HepG2 (cell line): ENCODE data around the gene P2RX7. TPM values are rescaled to one million over a fixed set of nuclear protein-coding genes. Genes with fewer than 3 reads are reported as not detected.
A peak's percentile ranks its signal among the peaks of the same experiment; 100 is the strongest.

Experiments
- ARHGAP35 ChIP-seq: sonication (generic); formaldehyde crosslinking; IDR thresholded peaks from 2 replicates; pipeline ENCODE4 v1.9.0; 2022; ENCODE audit warnings: mild to moderate bottlenecking, inconsistent platforms, moderate library complexity, missing genetic modification reagents, borderline replicate concordance
- BCL6 ChIP-seq: IDR thresholded peaks from 2 replicates; pipeline ENCODE4 v1.6.1; 2016; ENCODE audit warnings: missing genetic modification reagents, missing compliant biosample characterization
- DR1 ChIP-seq: sonication (generic); formaldehyde crosslinking; IDR thresholded peaks from 2 replicates; pipeline ENCODE4 v1.8.0; 2021; ENCODE audit warnings: mild to moderate bottlenecking, missing genetic modification reagents, inconsistent platforms
- GABPB1 ChIP-seq: IDR thresholded peaks from 2 replicates; pipeline ENCODE4 v1.6.1; 2016; ENCODE audit warnings: mild to moderate bottlenecking, missing genetic modification reagents, moderate library complexity, missing compliant biosample characterization
- ZC3H13 ChIP-seq: sonication (generic); formaldehyde crosslinking; IDR thresholded peaks from 2 replicates; pipeline ENCODE4 v1.8.1; 2023; ENCODE audit warnings: mild to moderate bottlenecking, missing genetic modification reagents, moderate library complexity
- ZFP91 ChIP-seq: sonication (generic); formaldehyde crosslinking; IDR thresholded peaks from 2 replicates; pipeline ENCODE4 v1.9.0; 2022; ENCODE audit warnings: missing genetic modification reagents, mild to moderate bottlenecking, borderline replicate concordance
- ZNF251 ChIP-seq: sonication (generic); formaldehyde crosslinking; IDR thresholded peaks from 2 replicates; pipeline ENCODE4 v1.9.0; 2021; ENCODE audit warnings: mild to moderate bottlenecking, missing genetic modification reagents
- ZNF280B ChIP-seq: sonication (generic); formaldehyde crosslinking; IDR thresholded peaks from 2 replicates; pipeline ENCODE4 v1.5.0; 2020; ENCODE audit warnings: missing genetic modification reagents, mild to moderate bottlenecking, borderline replicate concordance
- ZNF639 ChIP-seq: conservative IDR thresholded peaks from 2 replicates; pipeline ENCODE4 v1.6.1; 2018; ENCODE audit warnings: missing genetic modification reagents
- ZNF704 ChIP-seq: sonication (generic); formaldehyde crosslinking; IDR thresholded peaks from 2 replicates; pipeline ENCODE4 v1.8.1; 2023; ENCODE audit warnings: mild to moderate bottlenecking, inconsistent platforms, moderate library complexity, missing genetic modification reagents, borderline replicate concordance
- polyA plus RNA-seq, 8 experiments: library from polyadenylated mRNA; depleted of rRNA in 3 of 8; stranded (reverse) in 7 of 8; unstranded in 1 of 8; fragments of >200 nt; fragmentation: Illumina TruSeq in 4 of 8; extraction: Trizol in 4 of 8; gene quantifications; 2 replicates each; pipeline versions ENCODE4 v1.2.1 to v1.2.3, GENCODE V29; 2011 to 2016; ENCODE audit warnings: low read depth in 4 of 8, missing spikeins in 1 of 8, mixed read lengths in 1 of 8; ENCODE audit not compliant: insufficient read depth in 1 of 8
- total RNA-seq, 5 experiments: library from RNA; depleted of rRNA; stranded (reverse); fragments of >200 nt; fragmentation: Illumina TruSeq; extraction: Trizol; gene quantifications; 2 replicates each; pipeline ENCODE4 v1.2.3, GENCODE V29; 2016; ENCODE audit warnings: low read depth in 1 of 5
- TF ChIP-seq, protein P1 (sequence below): sonication (generic); formaldehyde crosslinking; IDR thresholded peaks from 2 replicates; pipeline ENCODE4 v1.4.0; 2020; ENCODE audit warnings: missing genetic modification reagents
- TF ChIP-seq, protein P2 (sequence below): sonication (generic); formaldehyde crosslinking; IDR thresholded peaks from 2 replicates; pipeline ENCODE4 v1.5.1; 2020; ENCODE audit warnings: mild to moderate bottlenecking, missing genetic modification reagents, moderate library complexity
- TF ChIP-seq, protein P3 (sequence below): IDR thresholded peaks from 2 replicates; pipeline ENCODE4 v1.6.1; 2016; ENCODE audit warnings: missing compliant biosample characterization, missing genetic modification reagents, borderline replicate concordance
- TF ChIP-seq, protein P4 (sequence below): sonication (generic); formaldehyde crosslinking; IDR thresholded peaks from 2 replicates; pipeline ENCODE4 v1.8.1; 2023; ENCODE audit warnings: mild to moderate bottlenecking, missing genetic modification reagents

The P2RX7 gene
- total and polyA plus RNA-seq, 2 of the 13 experiments (the other 11 are each of a cell fraction or from before 2014, with no cell fraction given), result 0.13 to 0.73 TPM

- no peak for TF ChIP-seq ARHGAP35 (CRISPR knock-in tag)
- no peak for TF ChIP-seq ZNF280B
- TF ChIP-seq, protein P1, sequence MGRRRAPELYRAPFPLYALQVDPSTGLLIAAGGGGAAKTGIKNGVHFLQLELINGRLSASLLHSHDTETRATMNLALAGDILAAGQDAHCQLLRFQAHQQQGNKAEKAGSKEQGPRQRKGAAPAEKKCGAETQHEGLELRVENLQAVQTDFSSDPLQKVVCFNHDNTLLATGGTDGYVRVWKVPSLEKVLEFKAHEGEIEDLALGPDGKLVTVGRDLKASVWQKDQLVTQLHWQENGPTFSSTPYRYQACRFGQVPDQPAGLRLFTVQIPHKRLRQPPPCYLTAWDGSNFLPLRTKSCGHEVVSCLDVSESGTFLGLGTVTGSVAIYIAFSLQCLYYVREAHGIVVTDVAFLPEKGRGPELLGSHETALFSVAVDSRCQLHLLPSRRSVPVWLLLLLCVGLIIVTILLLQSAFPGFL (CRISPR knock-in tag), result no peak
- peak; percentile 84 for TF ChIP-seq GABPB1 (CRISPR knock-in tag)
- TF ChIP-seq ZNF251 (CRISPR knock-in tag), result no peak
- TF ChIP-seq ZNF704 (CRISPR knock-in tag), result 0 out of 2 replicates have a peak, but pooled peaks have one; percentile 37
- TF ChIP-seq, protein P2, sequence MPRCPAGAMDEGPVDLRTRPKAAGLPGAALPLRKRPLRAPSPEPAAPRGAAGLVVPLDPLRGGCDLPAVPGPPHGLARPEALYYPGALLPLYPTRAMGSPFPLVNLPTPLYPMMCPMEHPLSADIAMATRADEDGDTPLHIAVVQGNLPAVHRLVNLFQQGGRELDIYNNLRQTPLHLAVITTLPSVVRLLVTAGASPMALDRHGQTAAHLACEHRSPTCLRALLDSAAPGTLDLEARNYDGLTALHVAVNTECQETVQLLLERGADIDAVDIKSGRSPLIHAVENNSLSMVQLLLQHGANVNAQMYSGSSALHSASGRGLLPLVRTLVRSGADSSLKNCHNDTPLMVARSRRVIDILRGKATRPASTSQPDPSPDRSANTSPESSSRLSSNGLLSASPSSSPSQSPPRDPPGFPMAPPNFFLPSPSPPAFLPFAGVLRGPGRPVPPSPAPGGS, result peak; percentile 95
- TF ChIP-seq DR1 (CRISPR knock-in tag), result no peak; the same call in 1 of the 2 replicates
- peak; percentile 71; the same call in 1 of the 2 replicates for TF ChIP-seq ZFP91 (CRISPR knock-in tag)
- TF ChIP-seq, protein P3, sequence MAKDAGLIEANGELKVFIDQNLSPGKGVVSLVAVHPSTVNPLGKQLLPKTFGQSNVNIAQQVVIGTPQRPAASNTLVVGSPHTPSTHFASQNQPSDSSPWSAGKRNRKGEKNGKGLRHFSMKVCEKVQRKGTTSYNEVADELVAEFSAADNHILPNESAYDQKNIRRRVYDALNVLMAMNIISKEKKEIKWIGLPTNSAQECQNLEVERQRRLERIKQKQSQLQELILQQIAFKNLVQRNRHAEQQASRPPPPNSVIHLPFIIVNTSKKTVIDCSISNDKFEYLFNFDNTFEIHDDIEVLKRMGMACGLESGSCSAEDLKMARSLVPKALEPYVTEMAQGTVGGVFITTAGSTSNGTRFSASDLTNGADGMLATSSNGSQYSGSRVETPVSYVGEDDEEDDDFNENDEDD (CRISPR knock-in tag), result no peak
- TF ChIP-seq, protein P4, sequence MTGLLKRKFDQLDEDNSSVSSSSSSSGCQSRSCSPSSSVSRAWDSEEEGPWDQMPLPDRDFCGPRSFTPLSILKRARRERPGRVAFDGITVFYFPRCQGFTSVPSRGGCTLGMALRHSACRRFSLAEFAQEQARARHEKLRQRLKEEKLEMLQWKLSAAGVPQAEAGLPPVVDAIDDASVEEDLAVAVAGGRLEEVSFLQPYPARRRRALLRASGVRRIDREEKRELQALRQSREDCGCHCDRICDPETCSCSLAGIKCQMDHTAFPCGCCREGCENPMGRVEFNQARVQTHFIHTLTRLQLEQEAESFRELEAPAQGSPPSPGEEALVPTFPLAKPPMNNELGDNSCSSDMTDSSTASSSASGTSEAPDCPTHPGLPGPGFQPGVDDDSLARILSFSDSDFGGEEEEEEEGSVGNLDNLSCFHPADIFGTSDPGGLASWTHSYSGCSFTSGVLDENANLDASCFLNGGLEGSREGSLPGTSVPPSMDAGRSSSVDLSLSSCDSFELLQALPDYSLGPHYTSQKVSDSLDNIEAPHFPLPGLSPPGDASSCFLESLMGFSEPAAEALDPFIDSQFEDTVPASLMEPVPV (CRISPR knock-in tag), result 0 out of 2 replicates have a peak, but pooled peaks have one; percentile 49
- TF ChIP-seq ZC3H13, result peak; percentile 65; the same call in 1 of the 2 replicates
- TF ChIP-seq BCL6, result no peak; the same call in 1 of the 2 replicates
- peak; percentile 67; the same call in 1 of the 2 replicates for TF ChIP-seq ZNF639 (CRISPR knock-in tag)
Observed at GRCh38 chr12:121209624-121210572, 77.2 kb downstream of the P2RX7 start, which contains the start of gene P2RX4 (continued).
